ENCODE results near the gene TTC6.

GRCh38 chr14:37585971-37586796 lies 9.2 kb upstream of the TTC6 start:
- no peak for TF ChIP-seq CTCF (IDR thresholded peaks at IDR 0.05)
- TF ChIP-seq POLR2A (IDR thresholded peaks at IDR 0.05): no peak
- TF ChIP-seq POLR2AphosphoS5 (IDR thresholded peaks at IDR 0.05): no peak
- no peak for TF ChIP-seq EP300 (IDR thresholded peaks at IDR 0.05)
